Natural killer cell (primary cell): Measurements from ENCODE around the gene PRCP. TPM values are rescaled to one million over a fixed set of nuclear protein-coding genes. Genes with fewer than 3 reads are reported as not detected.

Experiments used
- ATAC-seq, 3 donors: fragments of 150-1000 bp in 2 of 3; fragments of 200-7000 bp in 1 of 3; cut with Tn5 transposase; 1 replicate in 1 of 3; 2 replicates in 2 of 3; pipeline ENCODE4 v1.10.0; 2021; ENCODE audit warnings: mild to moderate bottlenecking in 2 of 3, moderate library complexity in 2 of 3
- DNase-seq, 2 donors: peaks; one replicate each; pipeline versions ENCODE4 v3.0.0 to v3.0.0-alpha.2; 2013 to 2021; ENCODE audit warnings: mixed read lengths in 1 of 2
- H3K27ac ChIP-seq: one replicate; pipeline ENCODE4 v1.5.1; 2013; ENCODE audit warnings: mild to moderate bottlenecking, low read length
- H3K27me3 ChIP-seq: one replicate; pipeline ENCODE4 v1.6.1; 2013; ENCODE audit warnings: low read length; ENCODE audit not compliant: control insufficient read depth, insufficient read depth
- H3K36me3 ChIP-seq: one replicate; pipeline ENCODE4 v1.6.1; 2013; ENCODE audit warnings: low read length; ENCODE audit not compliant: control insufficient read depth, insufficient read depth
- H3K4me1 ChIP-seq: one replicate; pipeline ENCODE4 v1.6.1; 2013; ENCODE audit warnings: low read length; ENCODE audit not compliant: control insufficient read depth, insufficient read depth
- H3K4me3 ChIP-seq: one replicate; pipeline ENCODE4 v1.5.1; 2013; ENCODE audit warnings: low read length
- H3K9me3 ChIP-seq: one replicate; pipeline ENCODE4 v1.6.1; 2013; ENCODE audit warnings: low read length; ENCODE audit not compliant: control insufficient read depth, insufficient read depth
- H3K27ac Mint-ChIP-seq, 2 donors: one replicate each; pipeline ENCODE4 v1.8.0; 2022; ENCODE audit warnings: mild to moderate bottlenecking in 2 of 2, mixed read lengths in 2 of 2, moderate library complexity in 1 of 2
- H3K27me3 Mint-ChIP-seq, 2 donors: one replicate each; pipeline ENCODE4 v1.8.0; 2022; ENCODE audit warnings: low read depth in 2 of 2, mixed read lengths in 2 of 2
- H3K36me3 Mint-ChIP-seq: one replicate; pipeline ENCODE4 v1.8.0; 2022; ENCODE audit warnings: mixed read lengths
- H3K4me1 Mint-ChIP-seq, 2 donors: one replicate each; pipeline ENCODE4 v1.8.0; 2022; ENCODE audit warnings: mixed read lengths in 2 of 2
- H3K4me3 Mint-ChIP-seq: one replicate; pipeline ENCODE4 v1.8.0; 2022; ENCODE audit warnings: mild to moderate bottlenecking, moderate library complexity, mixed read lengths
- H3K9me3 Mint-ChIP-seq, 2 donors: one replicate each; pipeline ENCODE4 v1.8.0; 2022; ENCODE audit warnings: mixed read lengths in 2 of 2
- WGBS: methylation state at CpG from one replicate; pipeline ENCODE4 v1.1.7; 2013; ENCODE audit warnings: missing lambda C conversion rate; ENCODE audit not compliant: insufficient coverage; 5-methylcytosine and 5-hydroxymethylcytosine counted together
- intact Hi-C: fragments of 100-400 bp; cut with micrococcal nuclease; formaldehyde crosslinking; loops from one replicate; pipeline ENCODE4 v1.14.2; 2022
- total RNA-seq, 4 donors: library from RNA; stranded (reverse); fragments of 120-200 nt in 1 of 4; gene quantifications; one replicate each; pipeline versions ENCODE4 v1.2.3 to v1.2.4, GENCODE V29; 2013 to 2022
- TF ChIP-seq, protein P1 (sequence below): fragments of 200-600 bp; IDR thresholded peaks from one replicate; pipeline ENCODE4 v1.8.0; 2022; ENCODE audit warnings: antibody characterized with exemption

Gene PRCP
- total RNA-seq, 3 donors from 2014 or later (not counting 1 experiment from before 2014, with no cell fraction given) = 28.1 to 30.0 (median 30.0) TPM

DNA sequence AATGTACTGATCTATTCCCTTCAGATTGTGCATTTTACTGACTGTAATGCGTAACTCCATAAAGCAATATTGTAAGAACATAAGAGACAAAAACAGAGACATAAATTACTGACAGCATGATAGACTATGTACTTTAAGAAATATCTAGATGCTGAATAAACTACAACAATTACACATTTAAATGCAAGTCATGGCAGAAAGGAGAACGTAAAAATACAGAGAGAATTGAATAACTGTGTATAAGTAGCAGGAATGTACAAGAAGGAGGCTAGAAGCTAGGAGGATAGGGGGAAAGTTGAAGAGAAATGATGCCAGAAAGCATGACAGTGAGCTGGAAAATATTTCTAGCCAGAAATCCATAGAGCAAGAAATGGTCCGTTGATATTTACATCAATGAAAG is 92.6 kb downstream of the PRCP start:
- Histone ChIP-seq H3K36me3 (no peaks in the 10 kb centered on the region), H3K4me1 (no peaks in the 10 kb centered on the region), H3K4me3 (no peak overlapping the region), H3K27me3 (no peaks in the 10 kb centered on the region), H3K27ac (no peak overlapping the region), H3K9me3 (no peaks in the 10 kb centered on the region)
- 88% methylated on average over 2 of the region's 3 CpGs for WGBS
- Mint-ChIP-seq H3K4me3 (no peak overlapping the region), H3K4me1 (no peaks in the 10 kb centered on the region), H3K27me3 (peaks cover 22% of the 10 kb centered on the region in 2 donors), H3K36me3 (no peaks in the 10 kb centered on the region), H3K27ac (no peak overlapping the region), H3K9me3 (no peaks in the 10 kb centered on the region)
- intact Hi-C loops = no loop called here
- ATAC-seq (no peak), DNase-seq (no peak)
- TF ChIP-seq, protein P1, sequence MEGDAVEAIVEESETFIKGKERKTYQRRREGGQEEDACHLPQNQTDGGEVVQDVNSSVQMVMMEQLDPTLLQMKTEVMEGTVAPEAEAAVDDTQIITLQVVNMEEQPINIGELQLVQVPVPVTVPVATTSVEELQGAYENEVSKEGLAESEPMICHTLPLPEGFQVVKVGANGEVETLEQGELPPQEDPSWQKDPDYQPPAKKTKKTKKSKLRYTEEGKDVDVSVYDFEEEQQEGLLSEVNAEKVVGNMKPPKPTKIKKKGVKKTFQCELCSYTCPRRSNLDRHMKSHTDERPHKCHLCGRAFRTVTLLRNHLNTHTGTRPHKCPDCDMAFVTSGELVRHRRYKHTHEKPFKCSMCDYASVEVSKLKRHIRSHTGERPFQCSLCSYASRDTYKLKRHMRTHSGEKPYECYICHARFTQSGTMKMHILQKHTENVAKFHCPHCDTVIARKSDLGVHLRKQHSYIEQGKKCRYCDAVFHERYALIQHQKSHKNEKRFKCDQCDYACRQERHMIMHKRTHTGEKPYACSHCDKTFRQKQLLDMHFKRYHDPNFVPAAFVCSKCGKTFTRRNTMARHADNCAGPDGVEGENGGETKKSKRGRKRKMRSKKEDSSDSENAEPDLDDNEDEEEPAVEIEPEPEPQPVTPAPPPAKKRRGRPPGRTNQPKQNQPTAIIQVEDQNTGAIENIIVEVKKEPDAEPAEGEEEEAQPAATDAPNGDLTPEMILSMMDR = no peak

DNA sequence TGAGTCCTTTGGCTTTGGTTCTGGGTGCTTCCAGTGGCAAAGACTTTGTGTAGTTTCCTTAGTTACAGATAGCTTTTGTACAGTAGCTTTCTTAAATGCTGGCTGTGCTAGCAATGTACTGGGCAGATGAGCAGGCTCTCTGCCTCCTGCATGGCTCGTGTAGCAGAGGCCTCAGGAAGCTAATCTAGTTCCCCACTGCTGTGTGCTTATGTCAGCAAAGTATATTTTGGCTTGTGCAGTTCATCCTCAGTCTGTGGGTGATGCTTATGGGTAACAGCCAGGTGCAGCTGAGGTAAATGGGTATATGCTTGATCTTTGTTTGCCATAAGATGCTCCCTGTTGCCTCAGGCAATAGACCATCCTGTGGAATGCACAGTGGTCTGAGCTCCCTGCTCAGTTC is 97.5 kb downstream of the PRCP start:
- ATAC-seq (no peak), DNase-seq (no peak)
- Mint-ChIP-seq H3K9me3 (no peaks in the 10 kb centered on the region), H3K27me3 (peaks cover 33 to 37% of the 10 kb centered on the region in 2 donors), H3K36me3 (no peaks in the 10 kb centered on the region), H3K4me1 (no peaks in the 10 kb centered on the region), H3K4me3 (no peak overlapping the region), H3K27ac (no peak overlapping the region)
- intact Hi-C loops = no loop called here
- TF ChIP-seq, protein P1 = no peak
- Histone ChIP-seq H3K4me3 (no peak overlapping the region), H3K4me1 (no peaks in the 10 kb centered on the region), H3K27ac (no peak overlapping the region), H3K9me3 (no peaks in the 10 kb centered on the region), H3K27me3 (no peaks in the 10 kb centered on the region), H3K36me3 (no peaks in the 10 kb centered on the region)
- 40% methylated on average over 1 of the region's 1 CpG for WGBS

DNA sequence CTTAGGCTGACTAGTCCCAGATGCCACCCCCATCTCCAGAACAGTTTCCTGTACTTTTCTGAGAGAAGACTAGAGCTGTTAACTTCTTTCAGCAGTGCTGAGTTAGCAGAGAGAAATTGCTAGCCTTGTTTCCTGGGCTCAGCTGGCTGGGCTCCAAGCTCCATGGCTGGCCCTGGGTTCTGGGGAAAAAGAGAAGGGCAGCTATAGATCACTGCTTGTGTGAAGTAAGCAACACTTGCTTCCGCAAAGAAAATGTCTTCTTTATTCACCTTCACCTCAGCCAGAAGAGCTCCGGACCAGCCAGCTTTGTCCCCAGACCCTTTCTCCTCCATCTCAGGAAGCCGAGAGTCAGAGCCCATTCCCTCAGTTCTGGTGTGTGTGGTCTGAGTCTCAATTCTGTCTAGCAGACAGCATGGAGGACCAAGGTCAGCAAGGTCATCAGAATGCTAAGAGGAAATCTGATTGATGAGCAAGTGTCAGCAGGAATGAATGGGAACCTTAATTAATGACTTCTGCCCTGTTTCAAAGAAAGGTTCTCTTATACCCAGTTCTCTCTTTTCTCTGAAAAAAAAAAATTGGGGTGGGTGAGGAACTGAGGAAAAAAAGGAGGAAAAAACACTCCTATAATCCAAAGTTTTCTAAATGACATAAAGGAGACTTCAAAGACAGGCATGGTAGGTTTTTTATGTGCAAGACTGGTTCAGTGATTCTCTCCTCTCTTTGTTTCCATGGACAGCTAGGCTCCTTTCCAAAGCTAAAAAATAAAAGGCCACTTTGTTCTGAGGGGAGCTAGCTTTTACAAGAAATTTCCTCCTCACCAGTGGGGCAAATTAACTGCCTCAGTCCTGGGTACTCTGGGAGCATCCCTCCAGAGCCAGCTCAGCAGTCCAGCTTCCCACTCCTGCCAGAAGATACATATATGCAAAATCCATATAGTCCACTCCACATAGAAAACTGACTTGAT is 103.0 kb downstream of the PRCP start:
- Mint-ChIP-seq H3K9me3 (no peaks in the 10 kb centered on the region), H3K27ac (no peak overlapping the region), H3K4me1 (no peaks in the 10 kb centered on the region), H3K4me3 (no peak overlapping the region), H3K36me3 (no peaks in the 10 kb centered on the region), H3K27me3 (peaks cover 15% of the 10 kb centered on the region in 2 donors)
- Histone ChIP-seq H3K4me1 (no peaks in the 10 kb centered on the region), H3K36me3 (no peaks in the 10 kb centered on the region), H3K9me3 (no peaks in the 10 kb centered on the region), H3K27me3 (no peaks in the 10 kb centered on the region), H3K27ac (no peak overlapping the region), H3K4me3 (no peak overlapping the region)
- DNase-seq (no peak), ATAC-seq (no peak)
- TF ChIP-seq, protein P1 = no peak
- intact Hi-C loops = no loop called here
- WGBS = 93% methylated on average over 2 of the region's 3 CpGs
